Measurements from ENCODE around the gene PDE6G. TPM values are rescaled to one million over a fixed set of nuclear protein-coding genes. Genes with fewer than 3 reads are reported as not detected.

Gene PDE6G
- polyA plus RNA-seq, 5 donors: 4.1 to 9.0 (median 5.0) TPM

- no peak for DNase-seq
Observed at GRCh38 chr17:81664051-81664470, 7.7 kb upstream of the PDE6G start.

GRCh38 chr17:81662002-81662401 is 5.7 kb upstream of the PDE6G start:
- no peak for DNase-seq

DNA sequence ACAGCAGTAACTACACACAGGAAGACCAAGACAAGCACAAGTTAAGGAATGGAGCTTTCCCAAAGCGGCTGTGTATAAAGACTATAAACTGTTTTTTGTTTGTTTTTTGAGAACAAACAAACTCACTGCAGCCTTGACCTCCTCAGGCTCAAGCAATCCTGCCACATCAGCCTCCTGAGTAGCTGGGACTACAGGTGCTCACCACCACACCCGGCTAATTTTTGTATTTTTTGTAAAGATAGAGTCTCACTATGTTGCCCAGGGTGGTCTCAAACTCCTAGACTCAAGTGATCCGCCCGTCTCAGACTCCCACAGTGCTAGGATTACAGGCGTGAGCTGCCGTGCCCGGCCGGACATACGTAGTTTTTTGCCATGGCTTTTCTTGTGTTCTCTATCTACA is 4.1 kb upstream of the PDE6G start:
- no peak for DNase-seq

GRCh38 chr17:81659038-81659437 is 2.7 kb upstream of the PDE6G start:
- no peak for DNase-seq

- no peak for DNase-seq
Observed at GRCh38 chr17:81656835-81657234, 493 bp upstream of the PDE6G start.

DNA sequence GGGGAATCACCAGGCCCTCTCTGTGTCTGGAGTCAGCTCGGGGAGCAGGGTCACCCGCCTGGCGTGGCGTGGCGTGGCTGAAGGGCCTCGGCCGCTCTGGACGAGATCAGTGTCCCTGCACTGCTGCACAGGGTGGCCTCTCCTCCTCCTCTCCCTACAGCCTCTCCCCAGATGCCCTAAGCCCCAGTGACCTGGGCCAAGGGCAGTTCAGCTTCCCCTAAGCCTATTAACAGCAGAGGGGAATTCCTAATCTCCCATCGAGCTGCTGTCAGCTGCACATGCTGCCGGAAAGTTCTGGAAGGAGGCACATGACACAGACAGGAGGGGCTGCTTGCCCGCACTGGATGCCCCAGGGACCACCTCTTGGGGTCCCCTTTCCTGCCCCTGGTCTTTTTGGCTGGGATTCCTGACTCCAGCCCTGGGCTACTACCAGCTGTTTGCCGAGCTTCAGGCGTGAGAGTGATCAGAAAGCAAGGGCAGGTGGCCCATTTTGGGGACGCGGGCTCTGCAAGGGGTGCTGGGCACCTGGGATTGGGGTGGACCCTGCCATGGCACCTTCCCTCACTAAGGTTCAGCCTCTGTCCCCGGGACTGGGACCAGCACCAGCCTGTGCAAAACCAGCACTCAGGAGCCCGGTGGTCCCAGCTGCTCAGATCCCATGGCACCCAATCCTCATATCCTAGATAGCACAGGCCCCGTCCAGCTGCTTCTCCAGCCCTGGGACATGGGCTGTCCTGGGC is 794 bp downstream of the PDE6G start:
- no peak for DNase-seq

- no peak for DNase-seq
Observed at GRCh38 chr17:81652906-81653771, 3.2 kb downstream of the PDE6G start.

GRCh38 chr17:81651692-81652091 is 4.7 kb downstream of the PDE6G start:
- no peak for DNase-seq

DNA sequence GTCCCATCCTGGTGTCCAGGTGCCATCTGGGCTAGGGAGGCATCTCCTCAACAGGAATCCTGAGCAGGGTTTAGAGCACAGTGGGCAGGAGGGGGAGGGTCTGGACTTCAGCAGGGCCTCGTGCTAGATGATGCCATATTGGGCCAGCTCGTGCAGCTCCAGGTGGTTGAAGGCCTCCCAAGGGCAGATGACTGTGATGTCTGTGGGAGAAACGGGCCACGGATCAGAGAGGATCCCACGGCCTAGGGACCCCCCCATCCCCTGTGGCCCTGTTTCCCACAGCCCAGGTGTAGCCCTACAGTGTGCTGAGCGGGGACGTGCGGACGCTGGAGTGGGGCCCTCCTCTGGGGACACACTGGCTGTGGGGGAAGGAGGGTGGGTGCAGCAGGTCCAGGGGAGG is 5.4 kb downstream of the PDE6G start:
- DNase-seq: no peak

DNA sequence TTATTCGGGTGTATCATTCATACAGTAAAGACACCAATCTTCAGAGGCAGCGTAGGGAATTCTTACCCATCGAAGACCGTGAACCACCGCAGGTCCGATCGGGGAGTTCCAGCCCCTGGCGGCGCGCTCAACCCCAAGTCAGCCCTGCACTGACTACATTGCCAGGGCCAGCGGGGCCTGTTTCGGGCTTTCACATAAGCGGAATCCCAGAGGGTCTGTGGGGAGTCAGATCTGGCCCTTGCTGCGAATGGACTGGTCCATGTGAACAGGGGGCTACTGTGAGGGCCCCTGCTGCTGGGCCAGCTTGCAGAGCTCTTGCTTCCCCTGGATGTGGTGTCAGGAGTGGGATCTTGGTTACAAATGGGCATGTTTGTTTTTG is 7.6 kb downstream of the PDE6G start:
- no peak for DNase-seq

GRCh38 chr17:81648013-81648706 is 8.2 kb downstream of the PDE6G start:
- DNase-seq: no peak

- no peak for DNase-seq
Observed at GRCh38 chr17:81647640-81648012, 8.7 kb downstream of the PDE6G start.

DNA sequence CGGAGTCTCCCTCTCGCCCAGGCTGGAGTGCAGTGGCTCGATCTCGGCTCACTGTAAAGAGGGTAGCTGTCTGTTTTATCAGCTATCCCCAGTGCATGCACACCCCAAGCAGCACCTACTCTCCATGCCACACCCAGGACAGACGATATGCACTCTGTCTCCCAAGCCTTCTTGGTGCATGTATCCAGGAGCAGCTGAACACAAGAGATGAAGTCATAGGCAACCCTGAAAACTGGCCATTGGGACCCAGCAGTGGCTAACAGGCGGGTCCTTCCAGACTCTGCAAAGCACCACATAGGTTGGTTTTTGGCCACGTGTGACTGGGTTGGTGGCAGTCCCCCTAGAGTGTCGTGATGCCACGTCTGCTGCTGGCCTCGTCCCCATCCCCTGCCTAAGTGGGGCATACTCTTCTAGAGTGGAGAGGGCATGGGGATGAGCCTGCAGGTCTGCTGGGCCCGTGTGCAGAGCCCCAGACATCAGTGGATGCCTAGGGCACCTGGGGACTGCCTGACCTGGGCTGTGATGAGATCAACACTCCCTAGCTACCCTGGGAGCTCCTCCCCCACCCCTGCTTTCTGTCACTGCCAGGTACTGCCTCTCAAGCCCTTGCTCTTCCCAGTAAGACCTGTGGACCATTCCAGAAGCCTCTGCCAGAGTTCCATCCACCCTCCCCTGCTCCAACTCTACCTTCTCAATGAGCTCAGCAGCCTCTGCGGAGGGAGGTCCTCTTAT is 9.3 kb downstream of the PDE6G start:
- no peak for DNase-seq

DNA sequence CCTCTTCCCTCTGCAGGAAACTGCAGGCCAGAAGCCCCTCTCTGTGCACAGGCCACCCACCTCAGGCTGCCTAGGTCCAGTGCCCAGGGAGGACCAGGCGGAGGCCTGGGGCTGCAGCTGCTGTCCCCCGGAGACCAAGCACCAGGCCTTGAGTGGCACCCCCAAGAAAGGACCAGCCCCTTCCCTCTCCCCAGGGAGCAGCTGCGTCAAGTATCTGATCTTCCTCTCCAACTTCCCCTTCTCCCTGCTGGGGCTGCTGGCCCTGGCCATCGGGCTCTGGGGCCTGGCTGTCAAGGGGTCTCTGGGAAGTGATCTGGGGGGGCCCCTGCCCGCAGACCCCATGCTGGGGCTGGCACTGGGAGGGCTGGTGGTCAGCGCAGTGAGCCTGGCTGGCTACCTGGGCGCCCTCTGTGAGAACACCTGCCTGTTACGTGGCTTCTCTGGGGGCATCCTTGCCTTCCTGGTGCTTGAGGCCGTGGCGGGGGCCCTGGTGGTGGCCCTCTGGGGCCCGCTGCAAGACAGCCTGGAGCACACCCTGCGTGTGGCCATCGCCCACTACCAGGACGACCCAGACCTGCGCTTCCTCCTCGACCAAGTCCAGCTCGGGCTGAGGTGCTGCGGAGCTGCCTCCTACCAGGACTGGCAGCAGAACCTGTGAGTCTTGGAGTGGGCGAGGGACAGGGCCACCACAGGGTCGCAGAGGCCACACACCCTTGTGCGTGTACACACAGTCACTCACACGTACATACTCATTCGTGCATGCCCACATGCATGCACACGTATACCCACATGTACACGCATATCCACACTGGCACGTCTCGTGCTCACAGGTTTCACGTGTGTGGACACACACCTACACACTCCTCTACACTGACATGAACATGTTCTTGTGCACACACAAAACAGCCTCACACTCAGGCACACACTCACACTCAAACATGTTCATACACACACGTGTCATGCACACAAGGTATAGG is 11.1 kb downstream of the PDE6G start:
- no peak for DNase-seq

DNA sequence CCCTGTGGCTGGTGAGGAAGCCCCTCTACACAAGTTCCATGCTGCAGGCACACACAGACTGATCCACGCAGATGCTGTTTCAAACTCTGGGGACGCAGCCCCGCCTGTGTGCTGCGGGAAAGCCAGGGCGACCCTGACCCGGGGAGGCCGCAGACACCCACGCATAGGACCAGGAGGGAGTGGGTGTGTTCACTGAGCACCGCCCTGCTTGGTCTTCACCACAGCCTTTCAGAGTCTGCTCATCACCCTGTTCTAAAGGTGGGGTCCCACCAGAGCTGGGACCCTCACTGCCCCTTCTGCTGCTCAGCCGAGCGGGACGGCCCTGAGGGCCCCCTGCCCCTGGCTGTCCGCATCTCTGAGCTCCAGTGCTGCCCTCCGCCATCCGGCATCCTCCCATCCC is 11.8 kb downstream of the PDE6G start:
- DNase-seq: no peak

DNA sequence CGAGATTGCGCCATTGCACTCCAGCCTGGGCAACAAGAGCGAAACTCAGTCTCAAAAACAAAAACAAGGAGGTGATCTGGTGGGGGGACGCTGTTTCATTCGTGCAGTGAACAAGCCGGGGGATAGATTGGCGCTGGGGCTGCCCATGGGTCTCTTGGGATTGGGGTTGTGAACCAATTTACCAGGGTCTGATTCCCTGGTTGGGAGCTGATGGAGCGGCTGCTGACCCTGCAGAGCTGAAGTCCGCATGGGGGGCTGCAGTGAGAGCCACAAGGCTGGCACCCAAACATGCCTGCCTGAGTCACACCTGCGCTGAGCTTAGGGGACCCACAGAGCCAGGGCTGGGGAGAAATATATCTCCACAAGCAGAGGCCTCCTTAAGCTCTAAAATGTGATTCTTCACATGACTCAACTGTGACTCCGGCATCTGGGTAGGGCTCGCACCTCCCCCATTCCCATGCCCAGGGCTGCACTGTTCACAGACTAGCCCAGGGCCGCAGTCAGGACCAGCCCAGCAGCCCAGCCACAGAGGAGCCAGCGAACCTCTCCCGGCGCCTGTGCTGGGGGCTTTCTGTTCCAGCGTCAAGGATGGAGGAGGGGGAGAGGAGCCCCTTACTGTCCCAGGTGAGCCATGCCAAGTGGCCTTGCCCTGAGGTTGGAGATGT is 14.4 kb downstream of the PDE6G start:
- no peak for DNase-seq

GRCh38 chr17:81640011-81640410 is 16.3 kb downstream of the PDE6G start:
- DNase-seq: no peak

DNA sequence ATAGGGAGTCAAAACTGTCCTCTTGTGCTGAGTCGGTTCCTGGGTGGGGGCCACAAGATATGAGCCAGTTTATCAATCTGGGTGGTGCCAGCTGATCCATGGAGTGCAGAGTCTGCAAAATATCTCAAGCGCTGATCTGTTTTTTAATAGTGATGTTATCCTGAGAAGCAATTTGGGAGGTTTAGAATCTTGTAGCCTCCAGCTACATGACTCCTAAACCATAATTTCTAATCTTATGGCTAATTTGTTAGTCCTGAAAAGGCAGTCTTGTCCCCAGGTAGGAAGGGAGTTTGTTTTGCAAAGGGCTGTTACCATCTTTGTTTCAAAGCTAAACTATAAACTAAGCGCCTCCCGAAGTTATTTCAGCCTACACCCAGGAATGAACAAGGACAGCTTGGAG is 17.7 kb downstream of the PDE6G start:
- no peak for DNase-seq

- peak; percentile 88 to 89 for DNase-seq
Observed at GRCh38 chr17:81636505-81637288, 19.6 kb downstream of the PDE6G start, which contains the start of the genes NPLOC4 and TSPAN10. NPLOC4 (minus strand) TSS chr17:81637112; CDS start chr17:81636930, 182 bp downstream. TSPAN10 (plus strand) TSS chr17:81637196; CDS start chr17:81642413, 5,217 bp downstream.

Data from right lung (tissue), 5 donors.